Dendritic cell treated with granulocyte-macrophage colony-stimulating factor and Interleukin-4, amounts not matched to agents 40 ng/mL and 50 ng/mL, for 4 days (primary cell): ENCODE results near the gene CYSTM1.

Experiments used
- H3K27ac Mint-ChIP-seq: one replicate; pipeline ENCODE4 v1.8.0; 2022; ENCODE audit warnings: mild to moderate bottlenecking, mixed read lengths
- H3K27me3 Mint-ChIP-seq: one replicate; pipeline ENCODE4 v1.8.0; 2022; ENCODE audit warnings: mild to moderate bottlenecking, mixed read lengths
- H3K36me3 Mint-ChIP-seq: one replicate; pipeline ENCODE4 v1.8.0; 2022; ENCODE audit warnings: low read depth, mixed read lengths
- H3K4me1 Mint-ChIP-seq: one replicate; pipeline ENCODE4 v1.8.0; 2022; ENCODE audit warnings: low read depth, mixed read lengths
- H3K4me3 Mint-ChIP-seq: one replicate; pipeline ENCODE4 v1.8.0; 2022; ENCODE audit warnings: mild to moderate bottlenecking, moderate library complexity, mixed read lengths
- H3K9me3 Mint-ChIP-seq: one replicate; pipeline ENCODE4 v1.8.0; 2022; ENCODE audit warnings: mixed read lengths
- intact Hi-C: fragments of 100-400 bp; cut with micrococcal nuclease; formaldehyde crosslinking; loops from one replicate; pipeline ENCODE4 v1.15.0; 2022

CYSTM1 gene, protein sequence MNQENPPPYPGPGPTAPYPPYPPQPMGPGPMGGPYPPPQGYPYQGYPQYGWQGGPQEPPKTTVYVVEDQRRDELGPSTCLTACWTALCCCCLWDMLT

DNA sequence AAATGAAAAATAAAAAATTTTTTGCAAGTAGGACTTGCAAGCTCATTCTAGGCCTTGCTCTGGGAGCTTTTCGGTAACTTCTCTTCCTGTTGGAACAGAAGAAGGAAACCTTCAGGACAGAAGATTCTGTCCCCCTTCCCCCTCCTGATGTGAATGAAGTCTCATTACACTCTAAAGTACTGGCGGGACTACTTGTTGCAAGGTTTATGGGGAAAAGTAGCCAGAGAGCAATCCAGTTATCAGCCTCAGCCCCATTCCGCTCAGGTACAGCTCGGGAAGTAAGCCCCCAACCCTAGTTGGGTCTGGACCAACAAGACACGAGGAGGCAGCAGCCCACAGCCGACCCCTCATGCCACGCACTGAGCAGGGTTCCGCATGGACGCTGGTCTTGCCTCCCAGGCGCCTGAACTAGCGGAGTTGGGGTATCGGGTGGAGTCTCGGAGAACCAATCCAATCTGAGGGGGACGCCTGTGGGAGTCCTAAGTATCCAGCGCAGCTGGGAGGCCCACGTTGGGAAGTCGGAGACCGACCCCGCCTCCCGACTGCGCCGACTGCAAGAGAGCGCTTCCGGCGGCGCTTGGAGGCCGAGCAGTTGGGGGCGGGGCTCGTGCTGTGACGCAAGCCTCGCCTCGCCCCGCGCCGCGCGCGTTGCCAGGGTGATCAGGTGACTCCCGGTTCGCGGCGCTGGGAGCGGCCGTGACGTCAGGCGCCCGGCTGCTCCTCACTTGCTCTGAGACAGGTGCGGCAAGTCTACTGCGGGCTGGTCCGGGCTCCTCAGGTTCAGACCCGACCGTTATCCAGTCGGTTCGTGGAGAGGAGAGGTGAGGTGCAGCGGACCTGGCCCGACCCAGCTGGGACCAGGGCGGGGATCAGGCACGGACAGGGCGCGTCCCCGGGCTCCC, at the start of gene CYSTM1:
TSS of gene CYSTM1 (plus strand) at position 724 of the 902 bp plus-strand sequence. CDS start 19,278 bp downstream, outside the sequence.
- H3K27me3 Mint-ChIP-seq, result peaks cover 2% of the 10 kb centered on the region
- intact Hi-C loops, result loop anchor here (1.0 kb wide), 1 partner anchor 12 kb away; no protein-coding TSS in a partner anchor
- peaks cover 14% of the 10 kb centered on the region for H3K36me3 Mint-ChIP-seq
- H3K4me1 Mint-ChIP-seq, result peaks cover 35% of the 10 kb centered on the region
- peak within 1 kb of the TSS; percentile 97 for H3K27ac Mint-ChIP-seq
- H3K4me3 Mint-ChIP-seq, result peak within 1 kb of the TSS; percentile 98
- no peaks in the 10 kb centered on the region for H3K9me3 Mint-ChIP-seq

DNA sequence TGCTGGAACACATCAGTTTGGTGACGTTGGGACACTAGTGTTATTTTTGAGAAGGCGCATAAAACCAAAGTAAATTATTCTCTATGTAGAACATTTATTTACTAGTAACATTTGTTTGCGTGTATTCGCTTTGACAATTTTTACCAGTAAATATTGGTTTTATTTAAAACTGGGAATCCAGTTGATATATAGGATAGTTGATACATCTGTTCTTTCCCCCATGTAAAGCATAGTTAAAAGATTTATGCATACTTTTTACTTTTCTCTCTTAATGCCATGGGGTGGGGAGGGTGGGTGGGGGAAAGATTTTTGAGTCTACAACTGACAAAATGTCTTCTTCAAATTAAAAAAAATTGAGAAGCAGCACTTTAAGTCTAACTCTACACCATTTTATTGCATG, 49.4 kb upstream of the CYSTM1 start, which contains the start of gene IGIP:
TSS of gene IGIP (plus strand) at position 301 of the 400 bp plus-strand sequence. CDS start 2,540 bp downstream, outside the sequence.
- no peaks in the 10 kb centered on the region for H3K27me3 Mint-ChIP-seq
- H3K27ac Mint-ChIP-seq, result no peak within 1 kb of the TSS
- H3K9me3 Mint-ChIP-seq, result no peaks in the 10 kb centered on the region
- no peak within 1 kb of the TSS for H3K4me3 Mint-ChIP-seq
- peaks cover 14% of the 10 kb centered on the region for H3K4me1 Mint-ChIP-seq
- intact Hi-C loops, result no loop called here
- no peaks in the 10 kb centered on the region for H3K36me3 Mint-ChIP-seq

DNA sequence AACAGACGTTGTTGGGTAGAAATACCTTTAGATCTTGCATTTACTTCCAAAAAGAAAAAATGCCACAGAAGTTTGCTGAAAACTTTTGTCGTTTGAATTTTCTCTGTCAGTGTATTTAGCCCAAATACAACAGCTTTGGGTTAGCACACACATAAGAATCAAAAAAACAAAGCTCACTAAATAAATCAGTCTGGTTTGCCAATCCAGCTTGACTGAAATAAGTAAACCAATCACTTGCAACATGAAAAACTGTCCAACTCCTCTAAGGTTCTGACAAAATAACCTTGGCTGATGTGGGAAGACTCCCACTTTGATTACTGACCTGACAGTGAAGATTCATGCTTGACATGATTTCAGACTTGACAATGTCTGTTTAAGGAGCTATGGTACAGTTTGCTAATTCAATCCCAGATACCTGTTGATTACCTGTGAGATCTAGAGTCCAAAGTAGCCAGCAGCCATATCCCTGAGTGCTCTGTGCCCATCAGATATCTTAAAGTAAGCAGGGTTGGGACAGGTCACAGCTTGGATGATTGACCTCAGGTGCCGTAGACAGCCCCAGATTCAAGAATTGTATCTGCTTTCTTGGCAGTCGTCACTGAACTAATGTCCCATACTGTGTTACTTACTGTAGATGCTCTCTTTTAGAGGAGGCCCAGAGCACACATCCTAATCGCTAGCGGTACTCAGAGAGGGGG, 48.5 kb upstream of the CYSTM1 start:
- Mint-ChIP-seq H3K36me3 (no peaks in the 10 kb centered on the region), H3K4me1 (peaks cover 16% of the 10 kb centered on the region), H3K9me3 (no peaks in the 10 kb centered on the region), H3K27ac (no peak overlapping the region), H3K27me3 (no peaks in the 10 kb centered on the region), H3K4me3 (no peak overlapping the region)
- intact Hi-C loops, result no loop called here

DNA sequence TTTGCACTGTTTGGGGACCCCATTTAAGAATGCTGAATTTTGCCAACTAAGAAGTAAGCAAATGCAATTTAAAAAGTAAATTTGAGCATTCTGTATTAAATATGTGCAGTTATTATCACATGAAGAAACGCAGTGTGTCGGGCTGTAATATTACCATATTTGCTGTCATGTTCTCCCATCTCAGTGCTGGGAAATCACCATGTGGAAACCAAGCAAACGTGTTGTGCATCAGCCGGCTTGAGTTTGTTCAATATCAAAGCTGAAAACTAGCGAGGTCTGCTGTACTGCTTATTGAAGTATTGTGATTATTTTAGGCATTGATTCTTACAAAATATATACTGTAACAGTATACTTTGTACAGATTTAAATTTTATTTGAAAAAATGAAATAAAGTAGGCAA, 46.6 kb upstream of the CYSTM1 start:
- intact Hi-C loops, result no loop called here
- peaks cover 31% of the 10 kb centered on the region for H3K4me1 Mint-ChIP-seq
- no peaks in the 10 kb centered on the region for H3K36me3 Mint-ChIP-seq
- no peaks in the 10 kb centered on the region for H3K27me3 Mint-ChIP-seq
- H3K4me3 Mint-ChIP-seq, result no peak overlapping the region
- no peaks in the 10 kb centered on the region for H3K9me3 Mint-ChIP-seq
- H3K27ac Mint-ChIP-seq, result no peak overlapping the region

DNA sequence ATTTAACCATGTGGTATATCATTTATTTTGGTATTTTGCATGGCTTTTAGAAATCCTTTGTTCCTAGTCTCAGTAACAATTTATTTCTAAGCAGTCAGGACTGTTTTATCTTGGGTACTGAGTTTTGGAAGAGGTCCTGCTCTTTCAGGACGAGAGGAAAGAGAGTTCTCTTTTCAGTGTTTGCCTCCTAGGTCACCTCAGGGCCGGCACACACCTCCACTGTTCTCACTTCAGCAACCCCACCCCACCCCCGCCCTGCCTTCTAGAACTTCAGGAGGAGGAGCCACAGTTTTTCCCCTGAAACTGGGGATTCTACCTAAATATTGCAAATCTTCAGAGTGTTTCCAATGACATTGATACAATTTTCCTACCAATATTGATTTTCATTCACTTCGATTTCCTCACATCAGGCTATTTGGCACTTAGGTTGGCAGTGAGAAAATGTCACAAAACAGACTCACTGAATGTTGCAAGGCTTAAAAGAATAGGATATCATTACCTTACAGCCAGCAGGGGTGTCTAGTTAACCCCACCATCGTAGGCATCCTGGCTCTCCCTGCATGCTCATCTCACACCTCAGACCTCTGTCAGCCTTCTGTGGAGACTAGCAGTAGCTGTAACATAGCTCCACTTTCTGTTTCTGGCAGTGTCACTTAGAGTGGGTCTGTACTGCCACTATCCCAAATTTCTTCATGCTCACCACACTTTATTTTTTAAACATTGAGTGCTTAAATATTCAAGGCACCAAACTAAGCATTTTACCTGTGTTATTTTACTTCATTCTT, 43.8 kb upstream of the CYSTM1 start:
- no peaks in the 10 kb centered on the region for H3K27me3 Mint-ChIP-seq
- H3K4me1 Mint-ChIP-seq, result peaks cover 46% of the 10 kb centered on the region
- no peaks in the 10 kb centered on the region for H3K36me3 Mint-ChIP-seq
- intact Hi-C loops, result no loop called here
- no peak overlapping the region for H3K4me3 Mint-ChIP-seq
- no peaks in the 10 kb centered on the region for H3K9me3 Mint-ChIP-seq
- H3K27ac Mint-ChIP-seq, result peak overlapping the region; percentile 51

DNA sequence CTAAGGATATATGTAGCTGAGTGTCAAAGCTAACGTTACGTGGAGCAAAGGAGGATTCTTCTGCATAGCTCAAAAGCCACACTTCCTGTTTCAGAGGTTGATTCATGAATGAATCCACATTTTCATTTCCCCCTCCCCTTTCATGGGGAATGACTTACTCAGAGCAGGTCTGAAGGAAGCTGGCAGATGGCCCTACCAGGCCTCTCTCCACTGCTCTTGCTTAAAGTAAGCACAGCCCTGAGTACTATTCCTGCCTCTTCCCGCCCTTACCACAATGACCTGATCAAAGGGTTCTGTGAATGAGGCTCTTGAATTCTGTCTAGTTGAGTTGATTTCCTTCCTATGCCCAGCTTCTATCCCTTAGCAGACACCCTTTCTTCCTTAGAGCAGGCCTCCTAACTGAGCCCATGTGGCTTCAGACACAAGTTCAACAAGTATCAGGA, 43.0 kb upstream of the CYSTM1 start:
- no peaks in the 10 kb centered on the region for H3K27me3 Mint-ChIP-seq
- peak overlapping the region; percentile 51 for H3K27ac Mint-ChIP-seq
- no peak overlapping the region for H3K4me3 Mint-ChIP-seq
- H3K4me1 Mint-ChIP-seq, result peaks cover 42% of the 10 kb centered on the region
- H3K36me3 Mint-ChIP-seq, result no peaks in the 10 kb centered on the region
- no peaks in the 10 kb centered on the region for H3K9me3 Mint-ChIP-seq
- intact Hi-C loops, result no loop called here

DNA sequence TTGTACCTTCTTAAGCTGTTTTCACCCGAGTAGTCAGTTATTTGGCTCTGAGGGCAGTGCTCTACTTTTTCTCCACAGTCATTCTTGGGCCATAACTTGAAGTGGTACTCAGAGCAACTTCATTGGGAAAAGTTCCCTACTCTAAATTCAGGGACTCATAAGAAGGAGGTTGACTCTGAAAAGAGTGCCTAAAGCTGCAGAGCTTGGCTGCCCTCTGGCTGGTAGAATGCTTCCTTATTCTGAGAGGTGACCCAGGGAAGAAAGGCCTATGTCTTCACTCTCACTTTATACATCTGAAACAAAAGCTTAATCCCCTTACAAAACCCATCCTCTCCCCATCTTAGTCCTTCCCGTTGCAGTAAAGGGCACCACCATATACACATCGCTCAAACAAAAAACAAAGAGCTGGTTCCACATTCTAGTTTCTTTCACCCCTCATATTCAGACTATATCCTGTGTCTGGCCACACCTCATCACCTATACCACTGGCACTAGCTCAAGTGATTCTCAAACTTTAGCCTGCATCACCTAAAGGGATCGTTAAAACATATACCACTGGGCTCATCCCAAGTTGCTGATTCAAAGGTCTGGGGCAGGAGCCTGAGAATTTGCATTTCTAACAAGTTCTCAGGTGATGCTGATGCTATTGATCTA, 41.3 kb upstream of the CYSTM1 start:
- intact Hi-C loops, result no loop called here
- H3K27ac Mint-ChIP-seq, result no peak overlapping the region
- H3K36me3 Mint-ChIP-seq, result no peaks in the 10 kb centered on the region
- peaks cover 38% of the 10 kb centered on the region for H3K4me1 Mint-ChIP-seq
- H3K4me3 Mint-ChIP-seq, result no peak overlapping the region
- no peaks in the 10 kb centered on the region for H3K27me3 Mint-ChIP-seq
- no peaks in the 10 kb centered on the region for H3K9me3 Mint-ChIP-seq

DNA sequence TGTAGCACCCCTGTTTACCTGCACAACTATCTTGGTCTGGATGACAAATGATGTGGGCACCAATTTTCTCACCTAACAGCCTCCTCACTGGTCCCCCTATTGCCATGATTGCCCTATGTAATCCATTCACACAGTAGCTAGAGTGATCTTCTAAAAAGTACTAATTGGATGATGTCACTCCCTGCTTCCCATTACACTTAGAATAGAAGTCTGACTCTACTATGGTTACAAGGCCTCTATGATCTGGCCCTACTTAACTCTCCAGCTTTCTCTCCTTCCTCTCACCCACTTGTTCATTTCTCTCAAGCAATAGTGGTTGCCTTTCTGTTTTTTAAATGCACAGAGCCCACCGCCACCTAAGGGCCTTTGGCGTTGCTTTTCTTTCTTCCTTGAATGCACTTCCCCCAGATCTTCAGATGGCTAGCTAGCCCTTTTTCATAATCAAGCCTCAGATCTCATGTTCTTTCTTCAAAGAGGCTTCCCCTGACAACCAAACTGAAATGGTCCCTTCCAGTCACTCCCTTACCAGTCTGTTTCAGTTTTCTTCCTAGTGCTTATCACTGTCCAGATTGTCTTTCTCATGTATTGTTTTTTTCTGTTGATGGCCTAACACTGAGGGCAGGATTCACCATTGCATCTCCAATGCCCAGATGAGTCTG, 40.6 kb upstream of the CYSTM1 start:
- intact Hi-C loops, result no loop called here
- Mint-ChIP-seq H3K4me3 (no peak overlapping the region), H3K27ac (no peak overlapping the region), H3K9me3 (no peaks in the 10 kb centered on the region), H3K4me1 (peaks cover 38% of the 10 kb centered on the region), H3K27me3 (no peaks in the 10 kb centered on the region), H3K36me3 (no peaks in the 10 kb centered on the region)

DNA sequence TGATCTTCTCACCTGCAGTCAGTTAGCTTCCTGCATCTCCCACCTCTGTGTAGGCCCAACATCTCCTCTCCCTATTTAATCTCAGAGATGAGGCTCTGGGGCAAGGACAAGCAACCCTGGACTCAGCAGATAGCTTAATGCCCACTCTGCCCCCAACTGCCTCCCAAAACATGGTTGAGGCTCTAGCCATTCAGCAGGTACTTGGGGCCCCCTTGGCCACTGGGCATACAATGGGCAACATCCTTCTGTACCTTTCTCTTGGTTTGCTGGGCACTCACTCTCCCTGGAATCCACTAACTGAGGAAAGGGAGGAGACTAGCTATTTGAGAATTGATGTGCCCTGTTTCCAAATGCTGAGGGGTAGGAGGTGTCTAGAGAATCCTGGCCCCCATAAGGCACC, 39.9 kb upstream of the CYSTM1 start:
- peaks cover 38% of the 10 kb centered on the region for H3K4me1 Mint-ChIP-seq
- H3K27ac Mint-ChIP-seq, result no peak overlapping the region

DNA sequence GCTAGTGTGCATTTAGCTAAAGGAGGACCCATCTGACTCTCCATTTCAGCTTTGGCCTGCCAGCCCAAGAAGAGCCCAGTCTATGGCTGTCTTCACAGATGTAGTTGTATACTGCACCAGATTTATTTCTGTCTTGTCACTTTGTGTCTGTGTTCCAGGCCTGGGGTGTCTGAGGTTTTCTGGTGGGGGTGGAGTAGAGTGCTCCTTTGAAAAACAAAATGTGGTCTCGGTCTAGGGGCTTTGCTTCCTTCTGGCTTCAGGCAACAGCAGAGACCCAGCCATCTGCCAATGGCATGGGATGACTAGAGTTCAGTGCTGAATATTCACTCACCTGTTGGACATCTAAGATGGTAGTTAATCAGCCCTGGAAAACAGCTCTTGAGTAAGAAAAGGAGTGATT, 38.4 kb upstream of the CYSTM1 start:
- H3K4me1 Mint-ChIP-seq, result peaks cover 33% of the 10 kb centered on the region
- intact Hi-C loops, result no loop called here

More for the DNA sequence above, 39.9 kb upstream of the CYSTM1 start:
- Mint-ChIP-seq H3K36me3 (no peaks in the 10 kb centered on the region), H3K27me3 (peaks cover 2% of the 10 kb centered on the region), H3K4me3 (no peak overlapping the region), H3K9me3 (no peaks in the 10 kb centered on the region)
- intact Hi-C loops, result no loop called here

DNA sequence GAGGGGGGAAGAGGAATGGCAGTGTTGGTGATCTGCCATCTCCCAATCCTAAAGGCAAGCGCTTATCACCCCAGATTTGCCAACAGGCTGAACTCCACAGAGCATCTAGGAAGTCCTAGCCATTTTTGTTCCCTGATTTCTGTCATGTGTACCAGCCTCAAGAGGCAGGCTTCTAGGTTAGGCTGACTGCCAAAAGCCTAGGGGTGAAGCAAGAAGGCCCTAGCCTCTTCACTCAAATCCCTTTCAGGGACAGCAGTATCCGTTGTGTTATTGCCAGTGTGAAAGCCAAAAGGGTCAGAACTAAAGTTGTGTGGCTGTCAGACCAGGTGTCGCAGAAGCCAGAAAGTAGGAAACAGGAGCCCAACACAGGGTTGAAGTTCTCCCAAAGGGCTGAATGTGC, 34.6 kb upstream of the CYSTM1 start:
- Mint-ChIP-seq H3K27ac (no peak overlapping the region), H3K9me3 (no peaks in the 10 kb centered on the region), H3K4me3 (no peak overlapping the region), H3K36me3 (no peaks in the 10 kb centered on the region), H3K27me3 (peaks cover 22% of the 10 kb centered on the region), H3K4me1 (peaks cover 18% of the 10 kb centered on the region)
- intact Hi-C loops, result no loop called here

More for the DNA sequence above, 38.4 kb upstream of the CYSTM1 start:
- Mint-ChIP-seq H3K36me3 (no peaks in the 10 kb centered on the region), H3K27ac (no peak overlapping the region), H3K9me3 (no peaks in the 10 kb centered on the region), H3K27me3 (peaks cover 4% of the 10 kb centered on the region), H3K4me3 (no peak overlapping the region)

DNA sequence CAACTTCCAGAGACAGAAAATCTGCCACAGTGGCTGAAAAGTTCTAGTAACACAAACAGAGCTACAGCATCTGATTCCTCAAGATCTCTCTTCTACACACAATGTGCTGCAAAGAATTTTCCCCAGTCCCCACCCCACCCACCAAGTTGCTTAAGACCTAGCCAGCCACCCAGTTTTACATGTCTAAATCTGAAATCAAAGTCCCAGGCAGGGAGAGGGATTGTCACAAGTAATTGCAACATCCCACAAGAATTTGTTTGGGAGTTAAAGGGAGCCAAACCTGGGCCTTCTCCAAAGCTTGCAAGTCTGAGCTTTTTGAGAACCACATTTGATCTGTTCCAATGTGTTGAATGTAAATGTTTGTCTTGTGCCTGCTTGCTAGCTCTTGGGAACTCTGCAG, 33.7 kb upstream of the CYSTM1 start:
- peaks cover 25% of the 10 kb centered on the region for H3K4me1 Mint-ChIP-seq
- H3K36me3 Mint-ChIP-seq, result no peaks in the 10 kb centered on the region
- no peak overlapping the region for H3K27ac Mint-ChIP-seq
- H3K4me3 Mint-ChIP-seq, result no peak overlapping the region
- peaks cover 29% of the 10 kb centered on the region for H3K27me3 Mint-ChIP-seq
- no peaks in the 10 kb centered on the region for H3K9me3 Mint-ChIP-seq
- intact Hi-C loops, result no loop called here

DNA sequence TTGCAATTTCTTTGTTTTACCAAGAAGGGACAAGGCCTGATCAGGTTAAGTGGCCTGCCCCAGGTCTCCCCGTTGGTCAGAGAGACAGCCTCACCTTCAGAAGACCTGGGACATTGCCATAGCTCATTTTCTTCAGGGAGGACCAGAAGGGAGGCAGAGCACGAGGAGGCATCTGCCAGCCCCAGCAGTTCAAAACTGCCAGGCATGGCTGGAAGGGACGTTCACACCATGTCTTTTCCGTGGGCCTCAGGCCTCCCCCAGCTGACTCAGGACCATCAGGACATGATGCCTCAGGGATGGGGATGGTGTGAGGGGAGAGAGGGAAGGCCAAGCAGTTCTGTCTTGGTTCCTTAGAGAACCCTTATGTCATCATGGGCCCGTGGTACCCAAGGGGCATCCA, 32.7 kb upstream of the CYSTM1 start:
- Mint-ChIP-seq H3K4me1 (peaks cover 31% of the 10 kb centered on the region), H3K9me3 (no peaks in the 10 kb centered on the region), H3K4me3 (no peak overlapping the region), H3K27me3 (peaks cover 39% of the 10 kb centered on the region), H3K36me3 (no peaks in the 10 kb centered on the region), H3K27ac (no peak overlapping the region)
- intact Hi-C loops, result no loop called here
